AG04449 (cell line): Measurements from ENCODE around the gene ANXA2R.
"Not testable (repeated sequence)": the region's sequence is repeated elsewhere in the genome, so short reads cannot be mapped to it uniquely, and the experiment has no call there.

Experiments used
- CTCF ChIA-PET: fragments of 350-600 bp; formaldehyde crosslinking; extraction: SDS; loops from one replicate; lab custom pipeline; 2021; ENCODE audit warnings: antibody characterized with exemption; lab: Yijun Ruan, JAX
- POLR2A ChIA-PET: fragments of 400-600, 350-600 bp; formaldehyde crosslinking; extraction: SDS; loops from one replicate; lab custom pipeline; 2020; ENCODE audit warnings: antibody characterized with exemption, inconsistent platforms; lab: Yijun Ruan, JAX
- DNase-seq: peaks from one replicate; pipeline ENCODE4 v3.0.0-alpha.2; 2010; ENCODE audit warnings: low read depth, low spot score
- H3K4me3 ChIP-seq: 2 replicates; pipeline ENCODE4 v1.5.1; 2011; ENCODE audit warnings: low read depth, mild to moderate bottlenecking, control low read depth, low read length
- CTCF ChIP-seq: IDR thresholded peaks from one replicate; pipeline ENCODE4 v1.5.1; 2011; ENCODE audit warnings: mild to moderate bottlenecking, moderate library complexity, low read length, control low read depth, inconsistent platforms; ENCODE audit not compliant: insufficient read depth; ENCODE audit errors: missing control alignments

The ANXA2R gene

DNA sequence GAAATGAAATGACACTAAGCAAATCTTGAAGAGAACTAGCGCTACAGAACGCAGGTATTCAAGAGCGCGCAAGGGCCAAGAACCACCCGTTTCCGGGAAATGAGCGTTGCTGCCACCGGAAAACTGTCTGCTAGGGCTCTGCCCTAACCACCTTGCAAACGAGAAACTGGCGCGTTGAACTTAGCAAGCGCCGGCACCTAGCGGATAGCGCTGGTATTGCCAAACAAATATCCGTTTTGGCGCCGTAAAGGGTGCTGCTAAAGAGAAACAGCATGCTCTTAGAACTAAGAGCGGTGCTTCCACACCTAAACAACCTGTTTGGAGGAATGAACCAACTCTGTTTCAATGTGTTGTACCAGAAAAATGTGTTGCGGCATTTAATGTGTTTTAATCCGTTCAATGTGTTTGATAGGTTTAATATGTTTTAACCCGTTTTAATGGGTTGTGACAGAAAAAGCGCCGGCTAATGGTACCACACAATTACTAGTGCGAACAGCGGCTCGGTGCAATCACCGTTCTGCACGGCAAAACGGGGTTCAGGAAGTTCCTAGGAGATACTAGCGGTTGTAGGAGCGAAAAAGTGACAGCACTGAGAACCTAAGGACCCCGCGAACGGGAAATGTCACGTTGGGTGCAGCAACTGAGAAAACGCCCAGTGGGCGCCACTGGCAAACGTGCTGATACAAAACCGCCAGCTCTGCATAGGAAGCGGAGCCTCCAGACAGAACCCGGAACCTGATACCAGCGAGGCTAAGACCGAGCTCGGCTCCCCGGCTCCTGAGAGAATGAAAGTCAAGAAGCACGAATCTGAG is at the start of gene ANXA2R:
TSS of gene ANXA2R (minus strand) at position 33 of the 812 bp plus-strand sequence. CDS start 273 bp downstream, outside the sequence.
- CTCF ChIA-PET, result interaction anchor here (0.9 to 8.6 kb wide), 22 partner anchors 9 to 350 kb away, joined by 3 to 127 read pairs (median 6); no protein-coding TSS in a partner anchor
- POLR2A ChIA-PET, result interaction anchor here (1.0 to 3.0 kb wide), 9 partner anchors 20 to 132 kb away, joined by 3 to 28 read pairs (median 5); no protein-coding TSS in a partner anchor
- peak; percentile 84 for DNase-seq

DNA sequence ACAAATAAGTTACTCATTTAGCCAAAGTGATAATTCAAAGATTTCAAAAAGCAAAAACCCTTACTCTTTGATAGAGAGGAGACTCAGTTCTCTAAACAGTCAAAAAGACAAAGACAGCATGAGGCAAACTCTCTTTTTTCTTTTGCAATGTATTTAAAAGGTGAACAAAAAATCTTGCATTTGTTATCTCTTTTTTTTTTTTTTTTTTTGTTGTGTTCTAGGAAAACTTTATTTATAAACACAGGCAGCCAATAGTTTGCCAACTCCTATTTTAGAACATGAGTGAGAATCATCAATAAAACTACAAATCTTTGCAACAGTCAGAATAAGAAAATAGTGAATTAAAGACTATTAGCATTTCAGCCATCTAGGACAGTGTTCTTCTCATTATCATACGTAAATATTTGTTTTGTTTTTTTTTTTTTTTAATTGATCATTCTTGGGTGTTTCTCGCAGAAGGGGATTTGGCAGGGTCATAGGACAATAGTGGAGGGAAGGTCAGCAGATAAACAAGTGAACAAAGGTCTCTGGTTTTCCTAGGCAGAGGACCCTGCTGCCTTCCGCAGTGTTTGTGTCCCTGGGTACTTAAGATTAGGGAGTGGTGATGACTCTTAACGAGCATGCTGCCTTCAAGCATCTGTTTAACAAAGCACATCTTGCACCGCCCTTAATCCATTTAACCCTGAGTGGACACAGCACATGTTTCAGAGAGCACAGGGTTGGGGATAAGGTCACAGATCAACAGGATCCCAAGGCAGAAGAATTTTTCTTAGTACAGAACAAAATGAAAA is 46.2 kb upstream of the ANXA2R start:
- CTCF ChIA-PET, DNase-seq, POLR2A ChIA-PET, H3K4me3 ChIP-seq: not testable (repeated sequence)

More for the DNA sequence above, at the start of gene ANXA2R:
- H3K4me3 ChIP-seq, result peak within 1 kb of the TSS; percentile 72
- TF ChIP-seq CTCF, result peak; percentile 80

DNA sequence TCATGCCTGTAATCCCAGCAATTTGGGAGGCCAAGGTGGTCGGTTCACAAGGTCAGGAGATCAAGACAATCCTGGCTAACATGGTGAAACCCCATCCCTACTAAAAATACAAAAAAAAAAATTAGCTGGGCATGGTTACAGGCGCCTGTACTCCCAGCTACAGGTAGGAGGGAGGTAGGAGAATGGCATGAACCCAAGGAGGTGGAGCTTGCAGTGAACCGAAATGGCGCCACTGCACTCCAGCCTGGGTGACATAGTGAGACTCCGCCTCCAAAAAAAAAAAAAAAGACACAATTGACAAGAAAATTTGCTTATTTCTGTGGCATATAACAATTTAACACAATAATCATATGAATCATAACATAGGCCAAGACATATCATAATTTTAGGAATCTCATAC is 45.3 kb upstream of the ANXA2R start:
- ChIA-PET CTCF (interaction anchor here (1.0 to 2.2 kb wide), 3 partner anchors 12 to 21 kb away, joined by 3 to 11 read pairs (median 3); no protein-coding TSS in a partner anchor), POLR2A (no interaction called here)
- no peak overlapping the region for H3K4me3 ChIP-seq
- DNase-seq, result no peak
- TF ChIP-seq CTCF, result no peak

GRCh38 chr5:43084468-43084867 is 44.3 kb upstream of the ANXA2R start:
- H3K4me3 ChIP-seq, POLR2A ChIA-PET, DNase-seq: not testable (repeated sequence)
- CTCF ChIA-PET, result interaction anchor here (0.7 to 2.2 kb wide), 6 partner anchors 9 to 22 kb away, joined by 3 to 11 read pairs (median 3); no protein-coding TSS in a partner anchor

GRCh38 chr5:43081345-43081744 is 41.2 kb upstream of the ANXA2R start:
- POLR2A ChIA-PET, H3K4me3 ChIP-seq, DNase-seq: not testable (repeated sequence)
- CTCF ChIA-PET, result interaction anchor here (1.2 to 2.3 kb wide), 2 partner anchors 23 to 170 kb away, joined by 3 to 30 read pairs; no protein-coding TSS in a partner anchor

- DNase-seq, result no peak
Observed at GRCh38 chr5:43078956-43079355, 38.8 kb upstream of the ANXA2R start.

DNA sequence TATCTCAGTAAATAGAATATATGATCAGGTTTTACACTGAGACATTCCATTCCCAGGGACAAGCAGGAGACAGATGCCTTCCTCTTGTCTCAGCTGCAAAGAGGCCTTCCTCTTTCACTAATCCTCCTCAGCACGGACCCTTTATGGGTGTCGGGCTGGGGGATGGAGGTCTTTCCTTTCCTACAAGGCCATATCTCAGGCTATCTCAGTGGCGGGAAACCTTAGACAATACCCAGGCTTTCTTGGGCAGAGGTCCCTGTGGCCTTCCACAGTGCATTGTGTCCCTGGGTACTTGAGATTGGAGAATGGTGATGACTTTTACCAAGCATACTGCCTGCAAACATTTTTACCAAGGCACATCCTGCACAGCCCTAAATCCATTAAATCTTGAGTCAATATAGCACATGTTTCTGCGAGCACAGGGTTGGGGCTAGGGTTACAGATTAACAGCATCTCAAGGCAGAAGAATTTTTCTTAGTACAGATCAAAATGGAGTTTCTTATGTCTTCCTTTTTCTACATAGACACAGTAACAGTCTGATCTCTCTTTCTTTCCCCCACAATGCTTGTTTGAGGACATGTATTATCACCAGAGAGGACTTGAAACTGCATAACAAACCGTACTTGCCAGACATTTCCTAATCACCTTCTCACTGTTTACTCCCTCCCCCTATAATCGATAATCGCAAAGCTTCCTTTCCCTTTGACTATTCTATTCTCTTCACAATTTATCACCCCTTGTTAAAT is 37.5 kb upstream of the ANXA2R start:
- POLR2A ChIA-PET, result interaction anchor here (1.2 kb wide), 1 partner anchor 13 kb away, joined by 4 read pairs; no protein-coding TSS in a partner anchor
- CTCF ChIA-PET, result interaction anchor here (1.1 to 2.4 kb wide), 2 partner anchors 9 to 27 kb away, joined by 4 to 10 read pairs; no protein-coding TSS in a partner anchor
- DNase-seq, H3K4me3 ChIP-seq: not testable (repeated sequence)

More at GRCh38 chr5:43078956-43079355, 38.8 kb upstream of the ANXA2R start:
- CTCF ChIA-PET, result interaction anchor here (0.6 to 2.4 kb wide), 4 partner anchors 7 to 311 kb away, joined by 3 to 10 read pairs (median 5); no protein-coding TSS in a partner anchor
- TF ChIP-seq CTCF, result no peak
- POLR2A ChIA-PET, result interaction anchor here (1.0 to 1.2 kb wide), 2 partner anchors 8 to 14 kb away, joined by 3 to 4 read pairs; no protein-coding TSS in a partner anchor
- H3K4me3 ChIP-seq, result no peak overlapping the region
